GM10266 (cell line): ENCODE data around the gene PTH2.

Source experiments
- DNase-seq: peaks from one replicate; pipeline ENCODE4 v3.0.0; 2012; ENCODE audit errors: extremely low spot score
- CTCF ChIP-seq: IDR thresholded peaks from 2 replicates; pipeline ENCODE4 v1.5.1; 2012; ENCODE audit warnings: mild to moderate bottlenecking, low read depth; ENCODE audit not compliant: control insufficient read depth, insufficient read depth; ENCODE audit errors: missing control alignments

PTH2 gene

DNA sequence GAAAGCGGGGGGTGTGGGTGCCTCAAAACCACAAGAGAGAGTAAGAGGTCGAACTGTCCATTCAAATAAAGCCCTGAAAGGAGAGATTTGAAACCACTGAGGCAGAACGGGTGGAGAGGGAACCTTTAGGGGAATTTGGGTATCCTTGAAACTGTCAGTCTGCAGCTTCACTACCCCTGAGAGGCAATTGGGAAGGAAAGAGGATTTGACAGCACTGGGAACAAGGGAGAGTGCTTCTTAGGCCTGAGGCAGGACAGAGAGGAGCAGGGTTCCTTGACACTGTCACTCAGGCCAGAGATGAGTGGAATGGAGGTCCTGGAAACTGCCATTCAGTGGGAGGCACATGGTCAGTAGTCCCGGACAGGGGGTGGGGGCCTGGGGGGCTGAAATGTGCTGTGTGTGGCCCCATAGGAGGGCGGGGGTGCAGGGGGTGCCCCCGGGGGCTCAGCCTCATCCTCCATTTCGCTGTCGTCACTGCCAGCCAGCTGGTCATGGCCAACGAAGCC is 7.0 kb upstream of the PTH2 start:
- DNase-seq, result no peak

GRCh38 chr19:49428547-49429451 is 5.6 kb upstream of the PTH2 start:
- DNase-seq, result no peak
- no peak for TF ChIP-seq CTCF

More for the DNA sequence above, 7.0 kb upstream of the PTH2 start:
- no peak for TF ChIP-seq CTCF

DNA sequence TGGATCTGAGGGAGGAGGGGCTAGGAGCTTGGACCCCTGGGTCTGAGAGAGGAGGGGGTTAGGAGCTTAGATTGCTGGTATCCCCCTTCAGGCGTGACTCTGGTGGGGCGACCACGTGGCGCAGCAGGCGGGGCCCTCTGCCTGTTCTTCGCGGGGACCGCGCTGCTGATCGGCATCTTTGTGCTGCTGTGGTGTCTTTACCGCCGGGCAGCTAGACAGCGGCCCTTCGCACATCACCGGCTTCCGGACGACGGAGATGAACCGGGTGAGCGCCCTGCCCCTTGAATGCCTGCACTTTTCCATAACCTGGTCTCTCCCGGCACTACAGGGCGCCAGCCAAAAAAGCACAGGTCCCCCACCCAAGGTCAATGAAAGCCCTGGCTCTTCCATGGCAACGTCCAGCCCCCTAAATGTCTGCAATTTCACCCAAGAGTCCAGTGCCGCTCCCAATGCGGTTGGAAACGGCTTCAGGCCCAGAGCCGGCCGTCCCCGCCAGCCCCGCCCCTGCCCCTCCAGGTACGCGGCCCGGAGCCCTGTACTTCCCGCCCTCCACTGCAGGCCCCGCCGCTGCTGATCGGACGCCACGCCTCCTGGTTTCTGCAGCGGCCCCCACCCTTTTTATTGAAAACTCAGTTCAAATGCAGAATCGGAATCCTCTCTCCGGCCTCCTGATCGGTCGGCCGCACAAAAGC is 4.8 kb upstream of the PTH2 start:
- no peak for TF ChIP-seq CTCF
- no peak for DNase-seq

GRCh38 chr19:49427339-49427738 is 4.1 kb upstream of the PTH2 start:
- no peak for DNase-seq
- TF ChIP-seq CTCF, result no peak

GRCh38 chr19:49425922-49426592 is 2.8 kb upstream of the PTH2 start:
- TF ChIP-seq CTCF, result no peak
- DNase-seq, result no peak

GRCh38 chr19:49425178-49425577 is 1.9 kb upstream of the PTH2 start, which contains the start of gene GFY:
Gene GFY (plus strand): TSS chr19:49425388. CDS start chr19:49426431, 1,043 bp downstream.
- no peak for DNase-seq
- no peak for TF ChIP-seq CTCF
